AG09309 (cell line): ENCODE data around the gene MOGAT1.

Source experiments
- DNase-seq: peaks from one replicate; pipeline ENCODE4 v3.0.0-alpha.2; 2010; ENCODE audit warnings: low read depth
- H3K4me3 ChIP-seq: 2 replicates; pipeline ENCODE4 v1.5.1; 2011; ENCODE audit warnings: mild to moderate bottlenecking, low read depth, low read length, moderate library complexity; ENCODE audit not compliant: control insufficient read depth
- CTCF ChIP-seq: IDR thresholded peaks from 2 replicates; pipeline ENCODE4 v1.5.1; 2011; ENCODE audit warnings: mild to moderate bottlenecking, low read depth, low read length, inconsistent platforms; ENCODE audit not compliant: insufficient read depth, control insufficient read depth; ENCODE audit errors: missing control alignments

MOGAT1 gene

GRCh38 chr2:222653280-222653679, 18.2 kb upstream of the MOGAT1 start:
- DNase-seq, result no peak
- TF ChIP-seq CTCF, result no peak
- no peak overlapping the region for H3K4me3 ChIP-seq

- peak; percentile 82 for DNase-seq
- TF ChIP-seq CTCF, result no peak
- H3K4me3 ChIP-seq, result peak within 1 kb of the TSS; percentile 55
Observed at GRCh38 chr2:222655787-222656525, 15.5 kb upstream of the MOGAT1 start, which contains the start of gene FARSB. Gene FARSB (minus strand): TSS chr2:222656092. CDS start chr2:222656073, 19 bp downstream.

- DNase-seq, result no peak
- no peak for TF ChIP-seq CTCF
- peak overlapping the region; percentile 55 for H3K4me3 ChIP-seq
Observed at GRCh38 chr2:222656526-222657446, 14.7 kb upstream of the MOGAT1 start.

GRCh38 chr2:222663479-222663878, 8.0 kb upstream of the MOGAT1 start:
- TF ChIP-seq CTCF, result no peak
- DNase-seq, result no peak
- H3K4me3 ChIP-seq, result no peak overlapping the region

GRCh38 chr2:222668494-222669154, 2.8 kb upstream of the MOGAT1 start:
- no peak for DNase-seq
- no peak for TF ChIP-seq CTCF
- H3K4me3 ChIP-seq, result no peak overlapping the region

GRCh38 chr2:222669353-222669752, 2.1 kb upstream of the MOGAT1 start:
- DNase-seq, result no peak
- no peak overlapping the region for H3K4me3 ChIP-seq

More at GRCh38 chr2:222669353-222669752, 2.1 kb upstream of the MOGAT1 start:
- TF ChIP-seq CTCF, result no peak
